ENCODE results near the gene PTGER2. TPM values are rescaled to one million over a fixed set of nuclear protein-coding genes. Genes with fewer than 3 reads are reported as not detected.

PTGER2 gene
- total RNA-seq, 2 donors from 2014 or later: 3.3 to 4.3 TPM

GRCh38 chr14:52305014-52305413, 9.1 kb upstream of the PTGER2 start:
- H3K4me3 ChIP-seq: no peak overlapping the region
- H3K36me3 ChIP-seq: no peaks in the 10 kb centered on the region
- no peaks in the 10 kb centered on the region for H3K9me3 ChIP-seq
- H3K4me1 ChIP-seq (ENCODE audit: control insufficient read depth in 1 of 2, low read depth in 2 of 2): no peaks in the 10 kb centered on the region
- no peak overlapping the region for H3K27ac ChIP-seq
- H3K27me3 ChIP-seq (replicated peaks; ENCODE audit: insufficient read depth): no peaks in the 10 kb centered on the region
- DNase-seq (ENCODE audit: low spot score) (no peak), ATAC-seq (ENCODE audit: insufficient number of reproducible peaks, low FRiP score, low read depth) (no peak)
- no peak for TF ChIP-seq CTCF (IDR thresholded peaks at IDR 0.05)

- ATAC-seq (ENCODE audit: insufficient number of reproducible peaks, low FRiP score, low read depth) (no peak), DNase-seq (ENCODE audit: low spot score) (no peak)
- Histone ChIP-seq H3K27me3 (replicated peaks; ENCODE audit: insufficient read depth) (no peaks in the 10 kb centered on the region), H3K4me1 (ENCODE audit: control insufficient read depth in 1 of 2, low read depth in 2 of 2) (no peaks in the 10 kb centered on the region), H3K9me3 (no peaks in the 10 kb centered on the region), H3K27ac (no peak overlapping the region), H3K36me3 (no peaks in the 10 kb centered on the region), H3K4me3 (no peak overlapping the region)
- TF ChIP-seq CTCF (IDR thresholded peaks at IDR 0.05): no peak
Observed at GRCh38 chr14:52307376-52307775, 6.7 kb upstream of the PTGER2 start.

- Histone ChIP-seq H3K4me3 (no peak overlapping the region), H3K27ac (no peak overlapping the region), H3K9me3 (no peaks in the 10 kb centered on the region), H3K36me3 (no peaks in the 10 kb centered on the region), H3K27me3 (replicated peaks; ENCODE audit: insufficient read depth) (no peaks in the 10 kb centered on the region), H3K4me1 (ENCODE audit: control insufficient read depth in 1 of 2, low read depth in 2 of 2) (peaks cover 0 to 2% of the 10 kb centered on the region in 2 donors)
- no peak for TF ChIP-seq CTCF (IDR thresholded peaks at IDR 0.05)
- ATAC-seq (ENCODE audit: insufficient number of reproducible peaks, low FRiP score, low read depth): no peak
- DNase-seq (ENCODE audit: low spot score): no peak
Observed at GRCh38 chr14:52307905-52308304, 6.2 kb upstream of the PTGER2 start.

- no peaks in the 10 kb centered on the region for H3K27me3 ChIP-seq (replicated peaks; ENCODE audit: insufficient read depth)
- ATAC-seq (ENCODE audit: insufficient number of reproducible peaks, low FRiP score, low read depth): no peak
- H3K4me3 ChIP-seq: no peak overlapping the region
- no peak for DNase-seq (ENCODE audit: low spot score)
- H3K4me1 ChIP-seq (ENCODE audit: control insufficient read depth in 1 of 2, low read depth in 2 of 2): peaks cover 0 to 22% of the 10 kb centered on the region in 2 donors
- TF ChIP-seq CTCF (IDR thresholded peaks at IDR 0.05): no peak
- H3K9me3 ChIP-seq: no peaks in the 10 kb centered on the region
- no peak overlapping the region for H3K27ac ChIP-seq
- no peaks in the 10 kb centered on the region for H3K36me3 ChIP-seq
Observed at GRCh38 chr14:52310541-52310940, 3.6 kb upstream of the PTGER2 start.

- Histone ChIP-seq H3K36me3 (no peaks in the 10 kb centered on the region), H3K27me3 (replicated peaks; ENCODE audit: insufficient read depth) (no peaks in the 10 kb centered on the region), H3K27ac (no peak overlapping the region), H3K4me1 (ENCODE audit: control insufficient read depth in 1 of 2, low read depth in 2 of 2) (peaks cover 0 to 22% of the 10 kb centered on the region in 2 donors), H3K4me3 (peak overlapping the region; percentile 76), H3K9me3 (no peaks in the 10 kb centered on the region)
- TF ChIP-seq CTCF (IDR thresholded peaks at IDR 0.05): no peak
- DNase-seq (ENCODE audit: low spot score): no peak
- ATAC-seq (ENCODE audit: insufficient number of reproducible peaks, low FRiP score, low read depth): no peak
Observed at GRCh38 chr14:52312931-52313355, 1.2 kb upstream of the PTGER2 start.

Data from thoracic aorta (tissue), 2 donors.